GM12878 (cell line): ENCODE measurements around the gene ONECUT2. TPM values are rescaled to one million over a fixed set of nuclear protein-coding genes. Genes with fewer than 3 reads are reported as not detected.
A peak's percentile ranks its signal among the peaks of the same experiment; 100 is the strongest.

Experiments used
- ATAC-seq: fragments of 200-7000 bp; cut with Tn5 transposase; 3 replicates; pipeline ENCODE4 v1.9.1; 2020; ENCODE audit warnings: mild to moderate bottlenecking, moderate library complexity
- BruUV-seq: library from RNA; stranded (reverse); fragments of 400-500 nt; replicated peaks from 2 replicates; lab custom pipeline; 2021; lab: Mats Ljungman, UMichigan
- CTCF ChIA-PET: fragments of 300-600 bp; sonication (Branson Sonifier 250); formaldehyde crosslinking; extraction: SDS; loops from one replicate; lab custom pipeline; 2021; ENCODE audit warnings: inconsistent platforms; lab: Yijun Ruan, JAX
- POLR2A ChIA-PET: fragments of 350-600 bp; formaldehyde crosslinking; extraction: SDS; loops from one replicate; lab custom pipeline; 2021; ENCODE audit warnings: inconsistent platforms; lab: Charles Lee
- RAD21 ChIA-PET: fragments of 300-600 bp; sonication (Branson Sonifier 250); formaldehyde crosslinking; loops from one replicate; lab custom pipeline; 2023; ENCODE audit warnings: antibody characterized with exemption; ENCODE audit not compliant: unreplicated experiment; lab: Charles Lee
- SMC1A ChIA-PET: fragments of 300-600 bp; sonication (Branson Sonifier 250); formaldehyde crosslinking; loops from one replicate; lab custom pipeline; 2023; ENCODE audit not compliant: unreplicated experiment, uncharacterized antibody; lab: Charles Lee
- DNase-seq: peaks from one replicate; pipeline ENCODE4 v3.0.0-alpha.2; 2011; ENCODE audit warnings: low read depth, low spot score
- FAIRE-seq: peaks from 3 replicates; lab custom pipeline; 2011; peaks lifted over from hg19 to GRCh38; lab: Jason Lieb, UNC
- H2AFZ ChIP-seq: 2 replicates; pipeline ENCODE4 v1.6.0; 2011; ENCODE audit warnings: low read depth, low read length, control low read depth; ENCODE audit not compliant: control insufficient read depth
- H3K27ac ChIP-seq: 2 replicates; pipeline ENCODE4 v1.5.1; 2011; ENCODE audit warnings: control low read depth; ENCODE audit not compliant: control insufficient read depth, insufficient read depth
- H3K27me3 ChIP-seq, 2 experiments: replicated peaks in 1 of 2; 2 replicates each; pipeline versions ENCODE4 v1.6.0 to v1.6.1; 2011; ENCODE audit warnings: low read length in 1 of 2; ENCODE audit not compliant: control insufficient read depth in 2 of 2, insufficient read depth in 2 of 2
- H3K36me3 ChIP-seq, 2 experiments: 2 replicates each; pipeline ENCODE4 v1.5.1; 2011; ENCODE audit warnings: low read length in 1 of 2; ENCODE audit not compliant: control insufficient read depth in 2 of 2, insufficient read depth in 2 of 2
- H3K4me1 ChIP-seq: 2 replicates; pipeline ENCODE4 v1.6.1; 2011; ENCODE audit warnings: mild to moderate bottlenecking, low read length, moderate library complexity, mixed read lengths; ENCODE audit not compliant: control insufficient read depth, insufficient read depth
- H3K4me2 ChIP-seq: 2 replicates; pipeline ENCODE4 v1.6.0; 2011; ENCODE audit warnings: control low read depth; ENCODE audit not compliant: control insufficient read depth, insufficient read depth
- H3K4me3 ChIP-seq: fragments of 200-600 bp; sonication (generic); 2 replicates; pipeline ENCODE4 v1.5.1; 2016
- H3K79me2 ChIP-seq: 2 replicates; pipeline ENCODE4 v1.6.0; 2011; ENCODE audit warnings: low read length; ENCODE audit not compliant: control insufficient read depth, insufficient read depth
- H3K9ac ChIP-seq: 2 replicates; pipeline ENCODE4 v1.8.0; 2011; ENCODE audit warnings: low read length, control low read depth, mixed read lengths; ENCODE audit not compliant: control insufficient read depth, insufficient read depth
- H3K9me3 ChIP-seq: replicated peaks from 3 replicates; pipeline ENCODE4 v1.5.1; 2011; ENCODE audit warnings: mild to moderate bottlenecking, low read length; ENCODE audit not compliant: control insufficient read depth, insufficient read depth
- H4K20me1 ChIP-seq: 2 replicates; pipeline ENCODE4 v1.6.0; 2011; ENCODE audit not compliant: control insufficient read depth, insufficient read depth
- CBX5 ChIP-seq: sonication (generic); IDR thresholded peaks from 2 replicates; pipeline ENCODE4 v1.6.1; 2016; ENCODE audit warnings: low read depth, moderate library complexity, mild to moderate bottlenecking, inconsistent platforms
- CREM ChIP-seq: IDR thresholded peaks from 2 replicates; pipeline ENCODE4 v1.6.1; 2014; ENCODE audit warnings: antibody characterized with exemption, low read depth
- JUNB ChIP-seq: IDR thresholded peaks from 2 replicates; pipeline ENCODE4 v1.6.1; 2016; ENCODE audit warnings: antibody characterized with exemption, mild to moderate bottlenecking
- NFYB ChIP-seq: IDR thresholded peaks from 2 replicates; pipeline ENCODE4 v1.6.1; 2011; ENCODE audit warnings: low read depth, mild to moderate bottlenecking, low read length, improper control_type of control experiment, moderate library complexity; ENCODE audit not compliant: insufficient read depth
- RFX5 ChIP-seq: IDR thresholded peaks from 2 replicates; pipeline ENCODE4 v1.6.1; 2011; ENCODE audit warnings: low read depth, low read length, improper control_type of control experiment
- SKIL ChIP-seq: fragments of 450-650 bp; IDR thresholded peaks from 2 replicates; pipeline ENCODE4 v1.6.1; 2017; ENCODE audit warnings: mild to moderate bottlenecking, low read depth, inconsistent platforms; ENCODE audit not compliant: poor library complexity, severe bottlenecking
- WGBS: methylation state at CpG from one replicate; pipeline ENCODE4 v1.1.6; 2016; ENCODE audit warnings: low lambda C conversion rate; ENCODE audit not compliant: insufficient replicate concordance, insufficient coverage; ENCODE audit errors: missing lambda C conversion rate; 5-methylcytosine and 5-hydroxymethylcytosine counted together
- in situ Hi-C: fragments of 300-500 bp; cut with MboI; formaldehyde crosslinking; loops from 9 replicates; pipeline ENCODE4 v1.14.3; 2018; ENCODE audit warnings: mixed read lengths
- intact Hi-C: fragments of 100-400 bp; cut with micrococcal nuclease; formaldehyde crosslinking; loops from one replicate; pipeline ENCODE4 v1.14.2; 2022; ENCODE audit not compliant: unreplicated experiment
- polyA plus RNA-seq, 11 experiments: library from polyadenylated mRNA; depleted of rRNA in 4 of 11; unstranded in 6 of 11; stranded (reverse) in 5 of 11; fragments of >200 nt; fragmentation: Nextera tagmentation in 4 of 11; fragmentation: Illumina TruSeq in 1 of 11; extraction: Ambion mirVana in 4 of 11; extraction: Trizol in 1 of 11; gene quantifications; 1 replicate in 1 of 11; 2 replicates in 10 of 11; pipeline versions ENCODE4 v1.2.1 to v1.2.3, GENCODE V29; 2011 to 2016; ENCODE audit warnings: inconsistent platforms in 2 of 11, missing spikeins in 2 of 11, low read depth in 1 of 11
- total RNA-seq, 4 experiments: library from RNA; depleted of rRNA in 3 of 4; stranded (reverse); fragments of >200 nt in 3 of 4; fragmentation: Illumina TruSeq in 1 of 4; extraction: Trizol in 1 of 4; gene quantifications; 2 replicates each; pipeline versions ENCODE4 v1.2.1 to v1.2.3, GENCODE V29; 2013 to 2021

ONECUT2 gene
- total and polyA plus RNA-seq, 10 of the 15 experiments (the other 5 are each of a cell fraction or from before 2014, with no cell fraction given): 0.01 to 0.03 TPM; not detected in 8

- POLR2A ChIA-PET: interaction anchor here (0.6 kb wide), 1 partner anchor 581 kb away, joined by 5 read pairs; no protein-coding TSS in a partner anchor
- H3K4me2 ChIP-seq: peak overlapping the region; percentile 25; the same call in 1 of the 2 replicates
- RAD21 ChIA-PET: no interaction called here
- intact Hi-C loops: no loop called here
- peaks cover 1 to 10% of the 10 kb centered on the region in 2 experiments; a peak in 3 of 4 replicates for H3K27me3 ChIP-seq
- no peaks in the 10 kb centered on the region for H4K20me1 ChIP-seq
- TF ChIP-seq SKIL (no peak), NFYB (no peak), RFX5 (no peak), CBX5 (0 out of 2 replicates have a peak, but pooled peaks have one; percentile 43), CREM (no peak), JUNB (peak; percentile 34)
- SMC1A ChIA-PET: interaction anchor here (0.5 kb wide), 1 partner anchor 139 kb away, joined by 4 read pairs; no protein-coding TSS in a partner anchor
- peaks cover 29% of the 10 kb centered on the region; the same call in 2 of the 3 replicates for H3K9me3 ChIP-seq
- no peak overlapping the region for H2AFZ ChIP-seq
- H3K27ac ChIP-seq: no peak overlapping the region
- peak overlapping the region; percentile 32; the same call in 1 of the 2 replicates for H3K4me3 ChIP-seq
- FAIRE-seq: no peak
- H3K79me2 ChIP-seq: no peaks in the 10 kb centered on the region
- BruUV-seq: no TSS peak
- no peak for DNase-seq
- no peaks in the 10 kb centered on the region for H3K4me1 ChIP-seq
- CTCF ChIA-PET: interaction anchor here (0.6 kb wide), 1 partner anchor 1605 kb away, joined by 3 read pairs; no protein-coding TSS in a partner anchor
- in situ Hi-C loops: no loop called here
- no peaks in the 10 kb centered on the region for H3K36me3 ChIP-seq
- 36% methylated on average over 22 of the region's 22 CpGs for WGBS
- peak; percentile 55 for ATAC-seq
- no peak overlapping the region for H3K9ac ChIP-seq
These were observed 5.8 kb upstream of the ONECUT2 start for GRCh38 chr18:57429167-57430078.
